H1 (cell line): ENCODE data around the gene ANKRD53.

Experiments used
- BACH1 ChIP-seq: IDR thresholded peaks from 2 replicates; pipeline ENCODE4 v1.6.1; 2012; ENCODE audit warnings: low read length, improper control_type of control experiment
- BCL11A ChIP-seq, 2 experiments: IDR thresholded peaks; one replicate each; pipeline ENCODE4 v1.6.1; 2011; ENCODE audit warnings: low read depth in 2 of 2, low read length in 2 of 2, mild to moderate bottlenecking in 2 of 2
- CEBPB ChIP-seq: IDR thresholded peaks from 2 replicates; pipeline ENCODE4 v1.6.1; 2012; ENCODE audit warnings: low read depth, low read length
- CREB1 ChIP-seq: IDR thresholded peaks from 2 replicates; pipeline ENCODE4 v1.6.1; 2012; ENCODE audit warnings: inconsistent platforms
- EP300 ChIP-seq, 2 experiments: IDR thresholded peaks; 1 replicate in 1 of 2; 2 replicates in 1 of 2; pipeline ENCODE4 v1.6.1; 2011 to 2012; ENCODE audit warnings: low read depth in 2 of 2, low read length in 2 of 2, mild to moderate bottlenecking in 2 of 2, borderline replicate concordance in 1 of 2, inconsistent platforms in 1 of 2, moderate library complexity in 1 of 2
- EZH2 ChIP-seq: fragments of 200-600 bp; sonication (generic); IDR thresholded peaks from 2 replicates; pipeline ENCODE4 v1.7.1; 2012; ENCODE audit warnings: low read depth, mild to moderate bottlenecking, moderate library complexity, low read length, inconsistent platforms; ENCODE audit not compliant: severe bottlenecking
- RFX5 ChIP-seq: IDR thresholded peaks from 2 replicates; pipeline ENCODE4 v1.6.1; 2011; ENCODE audit warnings: low read depth, low read length, improper control_type of control experiment, borderline replicate concordance
- RNF2 ChIP-seq: fragments of 200-900, 300-1000 bp; sonication (generic); IDR thresholded peaks from 2 replicates; pipeline ENCODE4 v1.7.1; 2016; ENCODE audit warnings: borderline replicate concordance, low read depth, mild to moderate bottlenecking, antibody characterized with exemption, low read length; ENCODE audit not compliant: poor library complexity, severe bottlenecking; ENCODE audit errors: missing control alignments
- TAF1 ChIP-seq: IDR thresholded peaks from 2 replicates; pipeline ENCODE4 v1.6.1; 2011; ENCODE audit warnings: mild to moderate bottlenecking, low read depth, low read length
- TF ChIP-seq, protein P1 (sequence below): IDR thresholded peaks from 2 replicates; pipeline ENCODE4 v1.6.1; 2011; ENCODE audit warnings: low read length, improper control_type of control experiment
- TF ChIP-seq, protein P2 (sequence below), 3 experiments: IDR thresholded peaks; 1 replicate in 2 of 3; 2 replicates in 1 of 3; pipeline versions ENCODE4 v1.5.1 to v1.6.1; 2011; ENCODE audit warnings: low read length in 3 of 3, mild to moderate bottlenecking in 3 of 3, inconsistent platforms in 2 of 3, low read depth in 1 of 3, moderate library complexity in 1 of 3; ENCODE audit not compliant: insufficient read depth in 1 of 3; ENCODE audit errors: control extremely low read depth in 1 of 3
- TF ChIP-seq, protein P3 (sequence below): IDR thresholded peaks from 2 replicates; pipeline ENCODE4 v1.6.1; 2012; ENCODE audit warnings: low read length, inconsistent platforms

DNA sequence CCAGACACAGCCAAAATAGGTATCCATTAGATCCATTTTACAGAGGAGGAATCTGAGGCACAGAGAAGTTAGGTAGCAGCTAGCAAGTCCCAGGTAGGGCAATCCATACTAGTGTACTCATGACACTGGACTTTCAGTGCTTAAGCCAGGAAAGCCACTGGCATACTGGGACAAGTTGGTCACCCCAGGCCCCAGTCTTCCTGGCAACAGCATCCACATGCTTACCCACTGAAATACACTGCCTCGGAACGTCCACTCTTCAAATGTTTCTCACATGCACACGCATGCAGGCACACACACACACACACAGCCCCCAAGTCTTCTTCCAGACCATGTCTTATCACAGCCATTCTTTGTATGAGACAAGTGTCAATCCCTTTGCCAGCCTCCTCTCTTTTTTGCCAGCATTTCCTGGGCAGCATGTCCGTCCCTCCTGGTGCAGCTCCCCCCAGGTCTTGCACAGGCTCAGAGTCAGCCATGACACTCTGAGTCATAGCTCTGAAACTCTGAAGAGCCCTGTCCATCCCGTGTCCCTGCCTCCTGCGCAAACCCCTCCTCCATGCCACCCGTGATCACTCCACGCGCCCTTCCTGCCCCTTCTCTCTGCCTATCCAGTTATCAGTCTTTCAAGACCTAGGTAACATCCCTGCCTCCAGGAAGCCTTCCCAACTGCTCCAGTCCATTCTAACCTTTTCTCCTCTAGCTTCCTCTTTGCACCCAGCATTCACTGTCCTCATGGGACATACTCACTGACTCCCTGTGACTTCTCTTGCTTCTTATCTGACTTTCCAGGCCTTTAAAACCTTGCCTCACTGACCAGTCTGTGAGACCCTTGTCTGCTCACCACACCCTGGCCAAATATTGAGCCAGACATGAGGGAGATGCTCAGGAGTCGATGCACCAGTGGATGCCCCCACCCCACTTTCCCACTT, 27.1 kb downstream of the ANKRD53 start:
- TF ChIP-seq RNF2 (no peak), CREB1 (no peak), TAF1 (no peak), BCL11A (IDR thresholded peaks at IDR 0.05; ENCODE audit: low read depth in 2 of 2, low read length in 2 of 2) (no peak), EP300 (IDR thresholded peaks at IDR 0.05; ENCODE audit: borderline replicate concordance in 1 of 2, low read depth in 2 of 2, low read length in 2 of 2) (no peak), RFX5 (no peak), BACH1 (no peak), CEBPB (no peak), EZH2 (no peak)
- TF ChIP-seq, protein P1, sequence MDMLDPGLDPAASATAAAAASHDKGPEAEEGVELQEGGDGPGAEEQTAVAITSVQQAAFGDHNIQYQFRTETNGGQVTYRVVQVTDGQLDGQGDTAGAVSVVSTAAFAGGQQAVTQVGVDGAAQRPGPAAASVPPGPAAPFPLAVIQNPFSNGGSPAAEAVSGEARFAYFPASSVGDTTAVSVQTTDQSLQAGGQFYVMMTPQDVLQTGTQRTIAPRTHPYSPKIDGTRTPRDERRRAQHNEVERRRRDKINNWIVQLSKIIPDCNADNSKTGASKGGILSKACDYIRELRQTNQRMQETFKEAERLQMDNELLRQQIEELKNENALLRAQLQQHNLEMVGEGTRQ = no peak
- TF ChIP-seq, protein P2, sequence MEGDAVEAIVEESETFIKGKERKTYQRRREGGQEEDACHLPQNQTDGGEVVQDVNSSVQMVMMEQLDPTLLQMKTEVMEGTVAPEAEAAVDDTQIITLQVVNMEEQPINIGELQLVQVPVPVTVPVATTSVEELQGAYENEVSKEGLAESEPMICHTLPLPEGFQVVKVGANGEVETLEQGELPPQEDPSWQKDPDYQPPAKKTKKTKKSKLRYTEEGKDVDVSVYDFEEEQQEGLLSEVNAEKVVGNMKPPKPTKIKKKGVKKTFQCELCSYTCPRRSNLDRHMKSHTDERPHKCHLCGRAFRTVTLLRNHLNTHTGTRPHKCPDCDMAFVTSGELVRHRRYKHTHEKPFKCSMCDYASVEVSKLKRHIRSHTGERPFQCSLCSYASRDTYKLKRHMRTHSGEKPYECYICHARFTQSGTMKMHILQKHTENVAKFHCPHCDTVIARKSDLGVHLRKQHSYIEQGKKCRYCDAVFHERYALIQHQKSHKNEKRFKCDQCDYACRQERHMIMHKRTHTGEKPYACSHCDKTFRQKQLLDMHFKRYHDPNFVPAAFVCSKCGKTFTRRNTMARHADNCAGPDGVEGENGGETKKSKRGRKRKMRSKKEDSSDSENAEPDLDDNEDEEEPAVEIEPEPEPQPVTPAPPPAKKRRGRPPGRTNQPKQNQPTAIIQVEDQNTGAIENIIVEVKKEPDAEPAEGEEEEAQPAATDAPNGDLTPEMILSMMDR (IDR thresholded peaks at IDR 0.05; ENCODE audit: control extremely low read depth in 1 of 3, insufficient read depth in 1 of 3, low read depth in 1 of 3, low read length in 3 of 3) = no peak
- TF ChIP-seq, protein P3, sequence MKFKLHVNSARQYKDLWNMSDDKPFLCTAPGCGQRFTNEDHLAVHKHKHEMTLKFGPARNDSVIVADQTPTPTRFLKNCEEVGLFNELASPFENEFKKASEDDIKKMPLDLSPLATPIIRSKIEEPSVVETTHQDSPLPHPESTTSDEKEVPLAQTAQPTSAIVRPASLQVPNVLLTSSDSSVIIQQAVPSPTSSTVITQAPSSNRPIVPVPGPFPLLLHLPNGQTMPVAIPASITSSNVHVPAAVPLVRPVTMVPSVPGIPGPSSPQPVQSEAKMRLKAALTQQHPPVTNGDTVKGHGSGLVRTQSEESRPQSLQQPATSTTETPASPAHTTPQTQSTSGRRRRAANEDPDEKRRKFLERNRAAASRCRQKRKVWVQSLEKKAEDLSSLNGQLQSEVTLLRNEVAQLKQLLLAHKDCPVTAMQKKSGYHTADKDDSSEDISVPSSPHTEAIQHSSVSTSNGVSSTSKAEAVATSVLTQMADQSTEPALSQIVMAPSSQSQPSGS = no peak
